Fibroblast of mammary gland (primary cell): Measurements from ENCODE around the gene PPP1R12B.

Experiments used
- DNase-seq: peaks from one replicate; pipeline ENCODE4 v3.0.0-alpha.2; 2010; ENCODE audit warnings: low read depth
- H3K4me3 ChIP-seq: 2 replicates; pipeline ENCODE4 v1.5.1; 2011; ENCODE audit warnings: low read depth, mild to moderate bottlenecking, low read length, moderate library complexity; ENCODE audit not compliant: control insufficient read depth
- TF ChIP-seq, protein P1 (sequence below): conservative IDR thresholded peaks from 2 replicates; pipeline ENCODE4 v1.5.1; 2011; ENCODE audit warnings: low read depth, low read length, inconsistent platforms; ENCODE audit not compliant: control insufficient read depth, insufficient read depth

PPP1R12B gene

DNA sequence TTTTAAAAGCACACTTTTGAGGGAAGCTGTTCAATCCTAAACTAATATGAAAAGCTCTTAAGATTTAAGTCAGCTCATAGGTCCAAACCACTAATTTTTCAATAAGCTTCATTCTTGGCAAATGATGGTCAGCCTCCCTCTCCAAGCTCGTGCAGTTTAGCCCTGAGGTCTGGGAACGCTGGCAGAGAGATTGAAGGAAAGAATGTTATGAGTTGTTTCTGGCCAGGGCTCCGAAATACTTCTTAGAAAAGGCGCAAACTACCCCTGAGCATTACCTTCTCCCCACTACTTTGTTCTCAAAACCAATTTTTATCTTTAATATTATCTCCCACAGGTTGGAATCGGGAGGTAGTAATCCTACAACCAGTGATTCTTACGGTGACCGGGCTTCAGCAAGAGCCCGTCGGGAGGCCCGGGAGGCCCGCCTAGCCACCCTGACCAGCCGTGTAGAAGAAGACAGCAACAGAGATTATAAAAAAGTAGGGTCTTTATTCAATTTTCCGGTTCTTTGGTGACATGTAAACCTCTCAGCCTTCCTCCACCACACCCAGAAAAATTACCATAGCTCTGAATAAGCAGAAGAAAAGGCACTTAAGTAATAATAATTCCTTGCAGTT, 214.1 kb downstream of the PPP1R12B start:
- TF ChIP-seq, protein P1, sequence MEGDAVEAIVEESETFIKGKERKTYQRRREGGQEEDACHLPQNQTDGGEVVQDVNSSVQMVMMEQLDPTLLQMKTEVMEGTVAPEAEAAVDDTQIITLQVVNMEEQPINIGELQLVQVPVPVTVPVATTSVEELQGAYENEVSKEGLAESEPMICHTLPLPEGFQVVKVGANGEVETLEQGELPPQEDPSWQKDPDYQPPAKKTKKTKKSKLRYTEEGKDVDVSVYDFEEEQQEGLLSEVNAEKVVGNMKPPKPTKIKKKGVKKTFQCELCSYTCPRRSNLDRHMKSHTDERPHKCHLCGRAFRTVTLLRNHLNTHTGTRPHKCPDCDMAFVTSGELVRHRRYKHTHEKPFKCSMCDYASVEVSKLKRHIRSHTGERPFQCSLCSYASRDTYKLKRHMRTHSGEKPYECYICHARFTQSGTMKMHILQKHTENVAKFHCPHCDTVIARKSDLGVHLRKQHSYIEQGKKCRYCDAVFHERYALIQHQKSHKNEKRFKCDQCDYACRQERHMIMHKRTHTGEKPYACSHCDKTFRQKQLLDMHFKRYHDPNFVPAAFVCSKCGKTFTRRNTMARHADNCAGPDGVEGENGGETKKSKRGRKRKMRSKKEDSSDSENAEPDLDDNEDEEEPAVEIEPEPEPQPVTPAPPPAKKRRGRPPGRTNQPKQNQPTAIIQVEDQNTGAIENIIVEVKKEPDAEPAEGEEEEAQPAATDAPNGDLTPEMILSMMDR = no peak
- no peak overlapping the region for H3K4me3 ChIP-seq
- no peak for DNase-seq

DNA sequence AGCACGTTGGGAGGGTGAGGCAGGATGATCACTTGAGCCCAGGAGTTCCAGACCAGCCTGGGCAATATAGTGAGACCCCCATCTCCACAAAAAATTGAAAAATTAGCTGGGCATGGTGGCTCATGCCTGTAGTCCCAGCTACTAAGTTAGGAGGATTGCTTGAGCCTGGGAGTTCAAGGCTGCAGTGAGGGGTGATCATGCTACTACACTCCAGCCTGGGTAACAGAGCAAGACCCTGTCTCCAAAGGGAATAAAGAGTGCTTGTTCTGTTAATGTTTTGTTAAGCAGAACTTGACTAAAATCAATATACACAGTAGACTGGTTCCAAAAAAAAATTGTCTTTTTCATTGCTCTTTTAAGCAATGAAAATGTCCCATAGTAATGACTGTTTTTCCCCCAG, 215.3 kb downstream of the PPP1R12B start:
- DNase-seq = no peak
- TF ChIP-seq, protein P1 = no peak

DNA sequence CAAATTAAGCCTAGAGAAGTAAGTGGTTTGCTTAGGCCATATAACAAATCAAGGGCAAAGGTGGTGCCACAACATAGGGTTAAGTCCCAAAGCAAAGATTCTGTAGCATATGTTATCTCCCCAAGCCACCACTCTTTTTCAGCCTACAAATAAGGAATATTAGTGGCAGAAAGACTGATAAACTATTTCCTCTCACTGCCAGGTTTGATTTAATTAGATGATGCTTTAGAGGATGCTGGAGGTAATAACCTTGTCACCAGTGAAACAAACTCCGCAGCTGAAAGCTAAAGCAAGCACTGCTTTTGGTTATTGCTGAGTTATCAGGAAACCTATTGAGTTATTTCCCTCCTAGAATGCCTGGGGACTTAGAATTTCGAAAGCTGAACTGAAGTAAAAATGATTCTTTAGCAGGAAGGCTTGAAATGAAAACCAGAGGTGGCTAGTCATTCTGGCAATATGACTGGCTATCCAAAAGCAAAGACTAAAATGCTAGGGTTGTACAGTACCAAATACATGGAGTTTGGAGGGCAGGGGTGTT, 216.5 kb downstream of the PPP1R12B start:
- TF ChIP-seq, protein P1 = no peak
- no peak overlapping the region for H3K4me3 ChIP-seq
- DNase-seq = no peak

More for the DNA sequence above, 215.3 kb downstream of the PPP1R12B start:
- H3K4me3 ChIP-seq = no peak overlapping the region

DNA sequence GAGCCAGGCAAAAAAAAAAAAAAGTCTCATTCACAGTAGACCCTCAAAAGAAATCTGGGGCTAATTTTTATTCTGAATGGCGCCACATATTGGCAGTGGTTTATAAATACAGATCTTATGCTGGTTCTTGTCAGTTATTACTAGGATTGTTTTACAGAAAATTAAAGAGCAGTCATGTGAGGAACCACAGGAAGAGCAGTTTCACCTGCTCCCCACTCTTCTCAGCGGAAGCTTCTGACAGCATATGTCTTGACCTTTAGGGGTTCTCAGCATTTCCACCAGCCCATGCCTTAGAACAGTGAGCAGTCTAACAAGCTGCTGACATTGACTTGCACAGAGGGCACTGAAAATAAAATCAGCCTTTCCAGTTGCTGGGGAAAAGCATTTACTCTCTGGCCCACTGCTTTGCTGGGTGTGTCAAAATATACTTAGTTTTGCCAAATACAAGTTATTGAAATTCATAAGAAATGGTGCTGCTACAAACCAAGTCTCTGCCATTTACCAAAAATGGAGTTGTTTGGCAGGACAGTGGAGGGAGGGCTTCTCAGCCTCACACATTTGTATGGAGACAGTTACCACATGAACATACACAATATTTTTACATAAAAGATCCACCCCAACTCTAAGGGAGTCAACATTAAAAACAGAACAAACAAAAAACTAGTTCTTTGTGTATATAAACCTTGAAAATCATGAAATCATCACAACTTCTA, 217.5 kb downstream of the PPP1R12B start:
- TF ChIP-seq, protein P1 = no peak
- DNase-seq = no peak
- no peak overlapping the region for H3K4me3 ChIP-seq

DNA sequence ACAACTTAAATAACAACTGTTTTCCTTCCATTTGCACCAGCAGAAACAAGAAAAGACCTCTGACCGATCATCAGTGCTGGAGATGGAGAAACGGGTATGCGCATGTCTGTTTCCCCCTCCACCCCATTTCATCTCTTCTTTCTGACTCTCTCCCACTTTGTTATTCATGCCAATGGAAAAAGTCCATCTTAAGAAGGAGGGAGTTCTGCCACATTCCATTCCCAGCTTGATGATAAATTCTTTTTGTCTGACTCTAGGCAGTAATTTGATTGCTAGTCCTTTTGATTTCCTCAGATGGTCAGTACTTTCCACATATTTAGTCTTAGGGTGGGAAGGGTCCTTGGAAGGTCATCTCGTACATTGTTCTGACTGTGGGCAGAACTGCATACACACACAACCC, 219.2 kb downstream of the PPP1R12B start:
- no peak for DNase-seq
- H3K4me3 ChIP-seq = no peak overlapping the region
- TF ChIP-seq, protein P1 = no peak

DNA sequence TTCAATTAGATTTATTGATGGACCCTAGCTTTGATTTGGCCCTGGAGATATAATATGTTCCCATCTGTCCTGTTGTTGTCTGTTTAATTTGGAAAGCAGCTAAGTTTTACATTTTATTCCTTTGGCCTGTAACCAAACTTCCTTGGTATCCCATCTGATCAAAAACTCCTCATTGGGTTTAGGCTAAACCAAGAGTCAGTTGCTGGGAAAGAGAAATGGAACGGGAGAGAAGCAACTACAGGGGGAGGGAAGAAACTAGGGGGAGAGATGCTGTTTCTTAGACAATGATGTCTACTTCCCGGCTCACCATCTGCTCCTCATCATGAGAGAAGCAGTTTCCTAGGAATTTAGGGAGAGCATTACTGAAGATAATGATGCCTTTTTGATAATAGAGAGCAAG, 219.9 kb downstream of the PPP1R12B start:
- TF ChIP-seq, protein P1 = no peak
- H3K4me3 ChIP-seq = no peak overlapping the region
- no peak for DNase-seq
